Mesenchymal stem cell (in vitro differentiated cells and primary cell): ENCODE results near the gene TMEM53.

Source experiments
- DNase-seq: peaks from one replicate; pipeline ENCODE4 v3.0.0-alpha.2; 2013
- H2AFZ ChIP-seq: one replicate; pipeline ENCODE4 v1.6.1; 2013; ENCODE audit warnings: low read depth, mild to moderate bottlenecking, control low read depth, inconsistent platforms, low read length, moderate library complexity
- H2AK5ac ChIP-seq: 2 replicates; pipeline ENCODE4 v1.6.1; 2013; ENCODE audit warnings: low read length, moderate library complexity, mild to moderate bottlenecking, inconsistent platforms; ENCODE audit not compliant: severe bottlenecking
- H2BK120ac ChIP-seq: one replicate; pipeline ENCODE4 v1.6.1; 2013; ENCODE audit warnings: low read depth, mild to moderate bottlenecking, inconsistent platforms, low read length, moderate library complexity
- H2BK12ac ChIP-seq, 2 experiments: one replicate each; pipeline ENCODE4 v1.6.1; 2013; ENCODE audit warnings: inconsistent platforms in 2 of 2, low read length in 2 of 2, mild to moderate bottlenecking in 2 of 2, moderate library complexity in 2 of 2, control low read depth in 1 of 2
- H2BK15ac ChIP-seq: one replicate; pipeline ENCODE4 v1.6.1; 2013; ENCODE audit warnings: mild to moderate bottlenecking, low read depth, inconsistent platforms; ENCODE audit not compliant: poor library complexity, severe bottlenecking
- H2BK5ac ChIP-seq: 2 replicates; pipeline ENCODE4 v1.6.1; 2013; ENCODE audit warnings: low read depth, mild to moderate bottlenecking, low read length, control low read depth, inconsistent platforms; ENCODE audit not compliant: poor library complexity, severe bottlenecking
- H3K14ac ChIP-seq, 2 experiments: one replicate each; pipeline ENCODE4 v1.6.1; 2013; ENCODE audit warnings: inconsistent platforms in 2 of 2, low read length in 2 of 2, control low read depth in 1 of 2, mild to moderate bottlenecking in 1 of 2, moderate library complexity in 1 of 2
- H3K18ac ChIP-seq, 2 experiments: one replicate each; pipeline ENCODE4 v1.6.1; 2013; ENCODE audit warnings: inconsistent platforms in 2 of 2, low read length in 2 of 2, control low read depth in 1 of 2, low read depth in 1 of 2, mild to moderate bottlenecking in 1 of 2
- H3K23ac ChIP-seq, 2 experiments: one replicate each; pipeline ENCODE4 v1.6.1; 2013; ENCODE audit warnings: inconsistent platforms in 2 of 2, low read length in 2 of 2, mild to moderate bottlenecking in 2 of 2, moderate library complexity in 2 of 2, control low read depth in 1 of 2
- H3K27ac ChIP-seq: 2 replicates; pipeline ENCODE4 v1.5.1; 2013; ENCODE audit warnings: mild to moderate bottlenecking, moderate library complexity, low read length, control low read depth, inconsistent platforms; ENCODE audit not compliant: poor library complexity, severe bottlenecking
- H3K27me3 ChIP-seq, 2 experiments: 2 replicates each; pipeline versions ENCODE4 v1.6.1 to v1.7.0; 2013; ENCODE audit warnings: low read length in 2 of 2, mild to moderate bottlenecking in 2 of 2, moderate library complexity in 2 of 2, control low read depth in 1 of 2, inconsistent platforms in 1 of 2; ENCODE audit not compliant: control insufficient read depth in 1 of 2, insufficient read depth in 1 of 2
- H3K36me3 ChIP-seq, 2 experiments: 2 replicates each; pipeline versions ENCODE4 v1.6.1 to v1.7.0; 2013; ENCODE audit warnings: low read length in 2 of 2, control low read depth in 1 of 2, inconsistent platforms in 1 of 2, low read depth in 1 of 2, mild to moderate bottlenecking in 1 of 2; ENCODE audit not compliant: insufficient read depth in 2 of 2, control insufficient read depth in 1 of 2
- H3K4ac ChIP-seq, 2 experiments: one replicate each; pipeline ENCODE4 v1.6.1; 2013; ENCODE audit warnings: inconsistent platforms in 2 of 2, low read length in 2 of 2, mild to moderate bottlenecking in 2 of 2, moderate library complexity in 2 of 2, control low read depth in 1 of 2, low read depth in 1 of 2
- H3K4me1 ChIP-seq: 2 replicates; pipeline ENCODE4 v1.6.1; 2013; ENCODE audit warnings: low read depth, low read length, control low read depth; ENCODE audit not compliant: control insufficient read depth, insufficient read depth
- H3K4me2 ChIP-seq: 2 replicates; pipeline ENCODE4 v1.6.1; 2013; ENCODE audit warnings: low read length, mild to moderate bottlenecking, inconsistent platforms; ENCODE audit not compliant: poor library complexity, severe bottlenecking
- H3K4me3 ChIP-seq, 2 experiments: 2 replicates each; pipeline versions ENCODE4 v1.5.1 to v1.7.0; 2013; ENCODE audit warnings: low read length in 2 of 2, mild to moderate bottlenecking in 2 of 2, control low read depth in 1 of 2, low read depth in 1 of 2; ENCODE audit not compliant: insufficient read depth in 1 of 2
- H3K79me1 ChIP-seq: replicated peaks from 2 replicates; pipeline ENCODE4 v1.6.1; 2013; ENCODE audit warnings: mild to moderate bottlenecking, control low read depth, low read length, inconsistent platforms; ENCODE audit not compliant: poor library complexity, severe bottlenecking
- H3K9ac ChIP-seq: 2 replicates; pipeline ENCODE4 v1.7.0; 2013; ENCODE audit warnings: mild to moderate bottlenecking, low read length, moderate library complexity
- H3K9me3 ChIP-seq: 2 replicates; pipeline ENCODE4 v1.7.0; 2013; ENCODE audit warnings: mild to moderate bottlenecking, low read length; ENCODE audit not compliant: control insufficient read depth
- H4K8ac ChIP-seq: one replicate; pipeline ENCODE4 v1.6.1; 2013; ENCODE audit warnings: inconsistent platforms, mild to moderate bottlenecking, low read length, moderate library complexity
- H4K91ac ChIP-seq: one replicate; pipeline ENCODE4 v1.6.1; 2013; ENCODE audit warnings: mild to moderate bottlenecking, low read length, inconsistent platforms
- WGBS: methylation state at CpG from one replicate; pipeline ENCODE4 v1.1.7; 2013; ENCODE audit warnings: mixed read lengths; 5-methylcytosine and 5-hydroxymethylcytosine counted together

The TMEM53 gene

DNA sequence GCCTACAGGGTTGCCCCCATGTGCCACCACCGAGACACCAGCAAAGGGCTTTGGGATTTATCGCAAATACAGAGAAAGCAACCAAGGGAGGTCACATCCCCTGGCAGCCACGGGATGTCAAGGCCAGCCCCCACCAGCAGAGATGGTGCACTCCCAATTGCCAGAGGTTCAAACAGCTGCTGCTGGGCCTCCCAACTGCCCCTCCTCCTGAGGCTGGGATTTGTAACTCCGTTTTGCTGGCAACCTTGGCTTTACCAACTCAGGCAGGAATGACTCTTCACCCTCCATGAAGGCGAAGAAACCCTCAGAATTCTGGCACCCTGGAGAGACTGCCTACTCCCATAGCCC is 11.6 kb downstream of the TMEM53 start:
- H3K79me1 ChIP-seq, result peaks cover 15% of the 10 kb centered on the region
- no peaks in the 10 kb centered on the region for H3K9me3 ChIP-seq
- no peak for DNase-seq
- no peak overlapping the region for H3K23ac ChIP-seq
- H2BK12ac ChIP-seq, result no peak overlapping the region
- no peak overlapping the region for H3K14ac ChIP-seq
- no peak overlapping the region for H3K27ac ChIP-seq
- H2BK5ac ChIP-seq, result no peak overlapping the region
- H3K4me2 ChIP-seq, result no peak overlapping the region
- no peak overlapping the region for H2AFZ ChIP-seq
- no peak overlapping the region for H2BK120ac ChIP-seq
- no peaks in the 10 kb centered on the region for H3K27me3 ChIP-seq
- H4K91ac ChIP-seq, result no peak overlapping the region
- H2AK5ac ChIP-seq, result no peak overlapping the region
- H3K36me3 ChIP-seq, result peaks cover 9 to 15% of the 10 kb centered on the region in 2 experiments
- H3K4ac ChIP-seq, result no peak overlapping the region
- no peak overlapping the region for H3K4me3 ChIP-seq
- H2BK15ac ChIP-seq, result no peak overlapping the region
- H4K8ac ChIP-seq, result no peak overlapping the region
- H3K9ac ChIP-seq, result no peak overlapping the region
- H3K18ac ChIP-seq, result no peak overlapping the region
- peaks cover 5% of the 10 kb centered on the region for H3K4me1 ChIP-seq
- 90% methylated on average over 4 of the region's 5 CpGs for WGBS

DNA sequence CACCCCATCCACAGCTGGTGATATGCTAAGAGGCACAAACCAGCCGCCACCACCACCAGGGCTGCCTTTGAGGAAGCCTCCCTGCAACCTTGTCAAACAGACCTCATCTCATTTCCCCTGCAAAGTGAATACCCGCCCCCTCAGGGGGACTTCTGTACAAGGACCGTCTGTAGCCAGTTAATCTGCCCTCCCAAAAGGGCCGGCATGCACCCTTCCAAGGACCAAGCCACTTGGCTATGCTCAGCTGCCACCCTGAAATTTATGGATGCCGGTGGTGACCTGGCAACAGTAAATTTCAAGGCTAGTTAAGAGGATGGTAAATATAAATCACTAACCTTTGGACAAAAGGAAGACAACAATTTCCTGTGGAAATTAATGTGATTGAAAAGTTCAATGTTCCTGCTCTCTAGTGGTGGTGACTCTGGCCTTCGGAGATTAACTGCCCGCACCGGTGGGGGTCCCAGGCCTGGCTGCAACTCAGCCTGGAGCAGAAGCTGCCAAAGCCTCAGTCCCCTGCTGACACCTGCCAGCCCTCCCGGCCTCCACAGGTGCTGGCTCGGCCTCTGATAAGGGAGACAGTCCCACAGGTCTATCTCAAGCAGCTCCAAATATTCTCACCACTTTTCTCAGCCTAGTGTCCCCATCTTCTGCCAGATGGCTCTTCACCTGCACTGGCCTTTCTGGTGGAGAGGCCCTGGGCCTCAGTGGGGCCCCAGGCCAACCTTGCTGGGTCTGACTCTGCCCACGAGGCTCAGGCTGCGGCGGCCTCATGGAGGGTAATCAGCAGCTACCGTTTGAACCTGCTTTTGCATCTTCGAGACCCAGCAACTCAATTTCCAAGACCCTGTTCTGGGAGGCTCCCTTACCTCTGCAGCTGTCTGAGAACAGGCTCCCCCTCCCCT is 12.2 kb downstream of the TMEM53 start:
- no peak overlapping the region for H2BK5ac ChIP-seq
- H3K9me3 ChIP-seq, result no peaks in the 10 kb centered on the region
- no peak overlapping the region for H2AFZ ChIP-seq
- no peak overlapping the region for H3K9ac ChIP-seq
- no peak overlapping the region for H4K8ac ChIP-seq
- H2BK120ac ChIP-seq, result no peak overlapping the region
- H4K91ac ChIP-seq, result no peak overlapping the region
- H3K18ac ChIP-seq, result no peak overlapping the region
- peaks cover 15% of the 10 kb centered on the region for H3K79me1 ChIP-seq
- H2AK5ac ChIP-seq, result no peak overlapping the region
- no peak overlapping the region for H2BK15ac ChIP-seq
- no peak overlapping the region for H3K4me3 ChIP-seq
- H3K14ac ChIP-seq, result no peak overlapping the region
- H3K4me1 ChIP-seq, result peaks cover 5% of the 10 kb centered on the region
- H3K4ac ChIP-seq, result no peak overlapping the region
- no peak overlapping the region for H3K23ac ChIP-seq
- peaks cover 13 to 15% of the 10 kb centered on the region in 2 experiments for H3K36me3 ChIP-seq
- 65% methylated on average over 15 of the region's 15 CpGs for WGBS
- no peak overlapping the region for H3K4me2 ChIP-seq
- H3K27me3 ChIP-seq, result no peaks in the 10 kb centered on the region
- no peak overlapping the region for H3K27ac ChIP-seq
- no peak for DNase-seq
- H2BK12ac ChIP-seq, result no peak overlapping the region

DNA sequence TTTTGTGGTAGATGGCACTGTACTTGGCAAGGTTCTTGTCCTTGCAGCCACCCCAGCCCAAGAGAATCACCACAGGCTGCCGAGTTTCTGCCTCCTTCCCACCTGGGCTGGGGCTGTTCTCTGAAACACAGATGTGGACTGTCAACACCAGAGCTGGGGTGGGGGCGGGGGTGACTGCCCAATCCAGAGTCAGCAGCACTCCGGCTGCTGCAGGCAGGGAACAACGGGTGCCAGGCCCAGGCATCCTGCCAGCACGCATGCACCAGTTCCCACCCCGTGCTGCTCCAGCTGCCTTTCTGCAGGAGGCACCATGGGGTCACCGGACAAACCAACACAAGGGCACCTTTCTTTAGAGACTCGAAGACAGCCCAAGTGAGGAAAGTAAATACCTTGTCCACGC is 14.1 kb downstream of the TMEM53 start:
- Histone ChIP-seq H3K4me1 (peaks cover 5% of the 10 kb centered on the region), H3K4me3 (no peak overlapping the region), H3K9ac (no peak overlapping the region), H3K79me1 (peaks cover 15% of the 10 kb centered on the region), H3K4me2 (no peak overlapping the region), H4K8ac (no peak overlapping the region), H2AFZ (no peak overlapping the region), H2BK15ac (no peak overlapping the region), H2BK12ac (no peak overlapping the region), H4K91ac (no peak overlapping the region), H3K27me3 (no peaks in the 10 kb centered on the region), H3K14ac (peak overlapping the region in 1 of 2 experiments; percentile 59), H2BK120ac (no peak overlapping the region), H2AK5ac (no peak overlapping the region), H3K9me3 (no peaks in the 10 kb centered on the region), H3K4ac (no peak overlapping the region), H3K18ac (no peak overlapping the region), H2BK5ac (no peak overlapping the region), H3K36me3 (peaks cover 18 to 19% of the 10 kb centered on the region in 2 experiments), H3K27ac (no peak overlapping the region), H3K23ac (no peak overlapping the region)
- 89% methylated on average over 9 of the region's 9 CpGs for WGBS
- no peak for DNase-seq

DNA sequence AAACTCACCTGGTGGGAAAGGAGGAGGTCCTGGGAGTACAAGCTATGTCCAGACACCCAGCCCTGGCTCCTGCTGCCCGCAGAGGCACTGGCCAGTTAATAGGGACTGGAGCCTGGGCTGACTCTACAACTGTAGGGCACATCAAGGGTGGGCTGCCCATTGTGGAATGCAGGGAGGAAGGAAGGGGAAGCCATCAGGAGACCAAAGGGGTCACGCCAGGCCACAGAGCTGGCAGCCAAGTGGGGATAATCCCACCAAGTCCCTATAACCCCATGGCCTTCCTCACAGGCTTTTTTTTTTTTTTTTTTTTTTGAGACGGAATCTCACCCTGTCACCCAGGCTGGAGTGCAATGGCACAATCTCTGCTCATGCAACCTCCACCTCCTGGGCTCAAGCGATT is 14.7 kb downstream of the TMEM53 start:
- H2BK15ac ChIP-seq, result no peak overlapping the region
- no peak overlapping the region for H3K4me2 ChIP-seq
- DNase-seq, result no peak
- H3K4me1 ChIP-seq, result peaks cover 5% of the 10 kb centered on the region
- peaks cover 11% of the 10 kb centered on the region for H3K79me1 ChIP-seq
- H2AFZ ChIP-seq, result no peak overlapping the region
- no peak overlapping the region for H2AK5ac ChIP-seq
- H3K9ac ChIP-seq, result no peak overlapping the region
- H3K27me3 ChIP-seq, result no peaks in the 10 kb centered on the region
- H4K8ac ChIP-seq, result no peak overlapping the region
- no peak overlapping the region for H3K27ac ChIP-seq
- no peak overlapping the region for H2BK12ac ChIP-seq
- no peak overlapping the region for H3K23ac ChIP-seq
- no peak overlapping the region for H3K14ac ChIP-seq
- H4K91ac ChIP-seq, result no peak overlapping the region
- H3K4ac ChIP-seq, result no peak overlapping the region
- H2BK120ac ChIP-seq, result no peak overlapping the region
- no peak overlapping the region for H3K18ac ChIP-seq
- no peak overlapping the region for H3K4me3 ChIP-seq
- H3K36me3 ChIP-seq, result peaks cover 21 to 23% of the 10 kb centered on the region in 2 experiments
- H3K9me3 ChIP-seq, result no peaks in the 10 kb centered on the region
- WGBS, result 97% methylated on average over 3 of the region's 4 CpGs
- H2BK5ac ChIP-seq, result no peak overlapping the region
